HG02981 (cell line): ENCODE data around the gene SFT2D2.

Source experiments
- ATAC-seq: cut with Tn5 transposase; IDR thresholded peaks from one replicate; pipeline ENCODE4 v1.9.1; 2021; ENCODE audit warnings: mild to moderate bottlenecking, moderate library complexity; ENCODE audit not compliant: unreplicated experiment

SFT2D2 gene

DNA sequence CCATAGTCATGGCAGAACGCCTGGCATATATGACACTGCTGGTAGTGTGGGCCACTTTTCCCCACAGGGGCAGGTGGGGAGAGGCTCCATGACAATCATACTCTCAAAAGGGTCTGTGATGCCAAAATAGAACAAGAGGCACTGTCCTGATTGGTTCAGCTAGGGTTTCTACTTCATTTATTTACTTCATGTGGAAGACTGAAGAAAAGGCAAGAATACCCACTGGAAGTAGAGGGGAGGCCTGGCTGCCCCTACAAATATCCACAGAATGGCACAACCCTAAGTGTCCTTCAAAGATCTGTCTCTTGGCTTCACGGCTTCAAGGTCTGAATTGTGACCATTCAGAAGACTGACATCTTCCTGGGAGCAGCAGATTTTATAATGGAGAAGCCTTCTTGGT lies 4.5 kb upstream of the SFT2D2 start:
- no peak for ATAC-seq

DNA sequence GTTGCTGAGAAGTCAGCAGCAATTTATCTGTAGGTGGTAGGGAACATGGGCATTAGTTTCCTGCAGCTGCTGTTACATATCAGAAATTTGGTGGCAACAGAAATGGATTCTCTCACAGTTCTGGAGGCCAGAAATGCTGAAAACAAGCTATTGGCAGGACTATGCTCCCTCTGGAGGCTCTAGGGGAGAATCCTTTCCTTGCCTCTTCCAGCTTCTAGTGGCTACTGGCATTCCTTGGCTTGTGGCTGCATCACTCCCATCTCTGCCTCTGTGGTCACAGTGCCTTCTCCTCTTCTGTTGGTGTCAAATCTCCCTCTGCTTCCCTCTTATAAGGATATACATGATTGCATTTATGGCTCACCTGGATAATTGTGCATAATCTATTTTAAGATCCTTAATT lies 2.5 kb upstream of the SFT2D2 start:
- no peak for ATAC-seq

DNA sequence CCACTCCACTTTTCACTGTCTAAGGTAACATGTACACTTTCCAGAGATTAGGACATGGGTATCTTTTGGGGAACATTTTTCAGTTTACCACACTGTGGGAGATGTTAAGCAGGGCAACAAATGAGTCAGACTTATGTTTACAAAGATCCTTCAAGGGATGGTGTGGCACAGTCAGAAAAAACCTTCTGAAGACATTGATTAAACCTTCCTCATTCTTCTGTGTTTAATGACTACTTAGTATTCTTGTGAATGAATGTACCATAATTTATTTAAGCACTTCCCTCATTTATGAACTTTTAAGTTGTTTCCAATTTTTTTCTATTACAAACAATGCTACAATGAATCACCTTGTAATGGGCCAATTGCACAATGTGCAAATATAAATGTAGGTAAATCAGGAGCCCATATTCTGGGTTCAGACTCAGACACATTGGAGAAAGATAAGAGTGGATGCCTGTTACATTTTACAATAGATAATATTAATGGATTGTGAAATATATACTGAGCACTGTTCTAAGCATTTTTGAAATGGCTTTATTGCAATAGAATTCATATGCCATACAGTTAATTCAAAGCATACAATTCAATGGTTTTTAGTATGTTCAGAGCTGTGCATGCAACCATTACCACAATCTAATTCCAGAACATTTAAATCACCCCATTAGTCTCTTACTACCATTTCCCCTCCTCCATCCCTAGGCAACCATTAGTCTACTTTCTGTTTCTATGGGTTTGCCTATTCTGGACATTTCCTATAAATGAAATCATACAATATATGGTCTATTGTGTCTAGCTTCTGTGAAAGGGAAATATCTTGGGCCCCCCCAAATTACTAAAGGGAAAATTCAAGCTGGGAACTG lies 1.9 kb upstream of the SFT2D2 start:
- ATAC-seq = no peak

DNA sequence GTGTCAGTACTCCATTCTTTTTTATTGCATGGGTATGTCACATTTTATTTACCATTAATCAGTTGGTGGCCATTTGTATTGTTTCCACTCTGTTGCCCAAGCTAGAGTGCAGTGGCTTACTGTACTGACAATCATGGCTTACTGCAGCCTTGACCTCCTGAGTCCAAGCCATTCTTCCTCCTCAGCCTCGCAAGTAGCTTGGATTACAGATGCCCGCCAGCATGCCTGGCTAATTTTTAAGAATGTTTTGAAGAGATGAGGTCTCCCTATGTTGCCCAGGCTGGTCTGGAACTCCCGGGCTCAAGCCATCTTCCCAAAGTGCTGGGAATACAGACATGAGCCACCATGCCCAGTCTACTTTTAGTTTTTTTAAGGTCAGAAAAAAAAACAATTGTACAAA lies 813 bp upstream of the SFT2D2 start:
- ATAC-seq = no peak

DNA sequence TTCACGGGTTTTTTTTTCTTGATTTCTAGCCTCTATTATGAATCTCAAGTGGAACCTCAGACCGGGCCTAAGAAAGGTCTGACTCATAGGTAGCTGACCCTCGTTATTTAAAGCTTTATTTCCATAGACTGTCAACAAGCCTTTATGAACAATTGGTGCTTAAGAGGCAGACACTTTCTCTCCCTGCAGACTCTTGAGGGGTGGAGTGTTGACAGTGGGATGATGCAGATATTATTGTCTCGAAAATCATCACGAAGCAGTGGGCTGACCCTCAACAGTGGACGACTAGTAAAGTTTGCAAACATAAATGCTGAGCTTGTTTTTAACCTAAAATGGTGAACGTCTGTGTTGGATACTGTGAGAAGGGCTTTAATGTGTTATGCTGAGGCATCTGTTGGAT lies 1.8 kb downstream of the SFT2D2 start:
- no peak for ATAC-seq

DNA sequence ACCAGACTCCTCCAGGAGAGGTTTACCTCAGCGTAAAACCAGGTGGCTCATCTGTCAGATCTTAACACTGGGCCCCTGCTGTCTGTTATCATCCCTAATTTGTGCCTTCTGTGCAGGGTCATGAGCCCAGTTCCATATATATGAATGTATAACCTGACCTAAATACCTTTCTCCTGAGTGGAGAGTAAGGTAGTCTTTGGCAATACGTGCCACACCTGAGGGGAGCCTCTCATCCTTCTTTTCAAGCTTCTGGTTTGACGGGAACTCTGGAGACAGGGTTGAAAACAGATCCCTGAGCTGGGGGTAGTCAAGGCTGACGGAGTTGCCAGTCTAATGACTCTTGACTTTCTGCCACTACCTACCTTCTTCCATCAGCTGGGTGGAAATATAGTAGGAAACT lies 4.1 kb downstream of the SFT2D2 start:
- no peak for ATAC-seq

DNA sequence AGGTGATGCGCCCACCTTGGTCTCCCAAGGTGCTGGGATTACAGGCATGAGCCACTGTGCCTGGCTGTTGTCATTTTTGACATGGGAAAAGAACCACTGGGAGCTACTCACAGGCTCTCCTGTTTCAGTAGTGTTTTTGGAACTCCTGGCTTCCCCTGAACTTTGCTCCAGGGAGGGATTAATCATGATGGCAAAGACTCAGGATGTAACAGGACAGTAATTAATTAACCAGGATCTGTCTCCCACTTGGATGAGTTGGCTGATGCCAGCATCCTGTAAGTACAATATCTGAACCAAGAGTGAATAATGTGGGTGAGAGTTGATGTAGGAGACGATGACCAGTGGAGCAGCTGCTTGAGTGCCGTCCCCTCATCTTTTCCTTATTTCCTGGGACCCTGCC lies 4.9 kb downstream of the SFT2D2 start:
- ATAC-seq = no peak

DNA sequence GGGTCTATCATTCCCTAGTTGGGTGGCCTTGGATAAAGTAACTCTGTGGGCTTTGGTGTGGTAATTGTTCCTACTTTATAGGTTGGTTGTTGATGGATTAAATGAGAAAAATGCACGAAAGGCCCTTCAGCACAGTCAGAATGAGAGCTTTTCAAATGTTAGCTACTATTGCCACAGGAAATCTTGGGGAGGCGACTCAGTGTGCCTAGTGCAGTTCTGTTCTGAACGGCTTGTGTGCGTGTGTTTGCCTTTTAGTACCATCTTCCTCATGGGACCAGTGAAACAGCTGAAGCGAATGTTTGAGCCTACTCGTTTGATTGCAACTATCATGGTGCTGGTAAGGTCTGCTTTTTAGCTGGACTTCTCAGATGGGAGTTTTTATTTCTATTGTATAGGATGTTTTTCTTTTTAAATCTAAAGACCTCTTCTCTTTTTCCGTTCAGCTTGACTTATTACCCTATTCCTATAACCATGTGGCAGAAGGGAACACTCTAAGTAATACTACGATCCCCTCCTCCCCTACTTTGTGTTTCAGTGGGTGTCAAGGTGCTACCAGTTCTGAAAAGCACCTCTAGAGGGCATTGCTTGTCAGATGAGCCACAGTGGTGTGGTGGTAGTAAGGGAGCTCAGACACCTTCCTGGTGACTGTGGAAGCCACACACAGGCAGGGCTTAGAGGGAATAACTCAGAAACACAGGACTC lies 9.2 kb downstream of the SFT2D2 start:
- no peak for ATAC-seq

DNA sequence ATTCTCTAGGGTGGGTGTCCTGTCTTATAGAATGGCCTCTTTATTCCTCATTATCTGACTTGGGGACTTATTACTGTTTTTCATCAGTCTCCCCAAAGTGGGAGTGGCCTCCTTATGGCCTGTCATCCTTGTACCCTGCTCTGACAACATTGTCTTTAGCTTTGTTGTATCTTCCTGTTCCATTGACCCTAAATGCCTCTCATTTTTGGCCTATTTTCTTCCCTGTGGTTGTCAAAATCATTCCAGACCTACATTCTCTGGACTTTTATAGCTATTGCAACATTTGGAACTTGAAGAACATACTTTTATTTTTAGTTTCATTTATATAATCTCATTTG lies 9.7 kb downstream of the SFT2D2 start:
- ATAC-seq = no peak

DNA sequence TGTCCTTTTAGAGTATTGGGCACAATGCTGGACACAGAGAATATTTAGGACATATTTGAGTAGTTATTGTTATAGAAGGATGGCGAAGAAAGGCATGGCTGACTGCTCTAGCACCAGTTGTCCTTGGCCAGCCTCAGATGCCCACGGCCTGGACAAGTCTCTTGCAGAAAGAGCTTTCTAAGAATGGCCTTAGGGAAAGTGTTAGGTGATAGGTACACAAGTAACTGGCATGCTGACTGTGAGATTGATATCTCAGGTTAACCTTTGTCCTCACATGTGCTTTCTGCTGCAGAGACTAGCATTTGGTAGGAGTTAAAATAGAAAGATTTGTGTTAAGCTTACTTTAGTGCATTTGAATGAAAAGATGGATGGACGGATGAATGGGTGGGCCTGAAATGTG lies 10.1 kb downstream of the SFT2D2 start:
- no peak for ATAC-seq

DNA sequence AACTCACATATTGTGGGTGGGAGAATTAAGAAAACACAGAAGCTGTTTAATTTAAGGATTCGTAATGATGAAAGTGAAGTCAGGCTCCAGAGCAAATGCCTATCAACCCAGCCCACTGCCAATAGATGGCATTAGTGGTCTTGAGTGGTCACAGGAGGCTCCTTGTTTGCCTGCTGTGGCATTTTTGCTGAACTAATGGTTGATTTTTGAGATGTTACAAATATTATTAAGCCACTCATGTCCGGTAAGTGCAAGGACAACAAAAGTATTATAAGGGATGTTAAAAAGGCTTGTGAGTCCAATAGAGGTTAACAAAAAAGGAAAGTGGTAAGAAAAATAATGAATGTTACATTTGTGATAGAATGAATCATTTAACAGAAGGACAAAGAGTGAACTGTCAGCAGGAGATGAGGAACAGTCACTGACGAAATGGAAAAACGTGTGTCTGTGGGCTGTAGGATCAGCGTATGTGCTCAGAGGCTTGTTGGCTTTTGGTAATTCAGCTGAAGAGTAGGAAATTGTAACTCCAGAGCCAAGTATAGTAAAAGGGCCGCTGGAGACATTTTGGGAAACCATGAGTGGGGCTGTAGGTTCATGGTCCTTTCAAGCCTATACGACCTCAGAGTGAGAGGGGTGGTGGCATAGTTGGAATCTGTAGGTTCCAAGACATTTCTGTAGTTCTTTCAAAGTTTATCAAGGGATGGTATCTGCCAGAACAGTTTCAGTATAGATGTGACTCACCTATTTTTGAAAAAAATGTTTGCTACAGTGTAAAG lies 11.2 kb downstream of the SFT2D2 start:
- ATAC-seq = no peak

DNA sequence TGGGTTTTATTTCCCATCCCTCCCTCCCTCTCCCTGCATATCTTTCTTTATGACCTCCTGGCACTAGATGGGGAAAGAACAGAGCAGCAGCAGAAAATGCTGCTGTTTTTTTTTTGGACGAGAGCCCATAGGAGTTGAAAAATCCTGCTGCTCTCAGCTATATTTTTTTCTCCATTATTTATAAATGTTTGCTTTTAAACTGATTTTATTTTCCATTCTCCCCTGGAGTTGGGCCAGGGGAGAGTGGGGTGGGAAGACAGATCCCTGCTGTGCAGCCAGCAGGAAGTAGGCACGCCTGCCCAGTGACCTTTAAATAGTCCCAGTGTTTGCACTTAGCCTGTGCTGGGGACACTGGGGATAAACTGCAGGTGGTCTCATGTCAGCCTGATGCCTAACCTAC lies 17.4 kb downstream of the SFT2D2 start:
- ATAC-seq = no peak

DNA sequence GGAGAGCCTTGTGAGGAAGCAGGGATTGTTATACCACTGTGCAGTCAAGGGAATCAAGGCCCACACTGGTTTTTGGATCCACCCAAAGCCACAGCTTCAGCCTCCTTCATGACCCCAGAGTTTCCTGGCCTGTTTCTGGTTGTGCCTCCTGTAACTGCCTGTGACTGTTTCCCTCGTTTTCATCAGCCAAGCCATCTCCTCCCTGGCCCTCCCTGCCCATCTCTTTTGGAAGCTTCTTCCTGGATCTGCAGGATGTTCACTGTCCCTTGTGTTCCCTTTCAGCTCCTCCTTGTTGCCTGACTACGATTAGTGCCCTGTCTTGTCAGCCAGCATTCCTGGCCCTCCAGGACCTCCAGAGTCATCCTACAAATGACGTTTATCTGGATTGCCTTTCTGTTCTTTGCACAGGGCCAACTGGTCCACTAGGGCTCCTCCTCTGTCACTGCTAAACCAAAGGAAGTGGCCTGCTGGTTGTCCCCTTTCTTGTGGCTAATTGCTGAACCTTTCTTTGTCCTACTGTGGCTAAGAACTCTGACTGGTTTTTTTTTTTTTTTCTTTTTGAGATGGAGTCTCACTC lies 17.9 kb downstream of the SFT2D2 start:
- ATAC-seq = no peak

DNA sequence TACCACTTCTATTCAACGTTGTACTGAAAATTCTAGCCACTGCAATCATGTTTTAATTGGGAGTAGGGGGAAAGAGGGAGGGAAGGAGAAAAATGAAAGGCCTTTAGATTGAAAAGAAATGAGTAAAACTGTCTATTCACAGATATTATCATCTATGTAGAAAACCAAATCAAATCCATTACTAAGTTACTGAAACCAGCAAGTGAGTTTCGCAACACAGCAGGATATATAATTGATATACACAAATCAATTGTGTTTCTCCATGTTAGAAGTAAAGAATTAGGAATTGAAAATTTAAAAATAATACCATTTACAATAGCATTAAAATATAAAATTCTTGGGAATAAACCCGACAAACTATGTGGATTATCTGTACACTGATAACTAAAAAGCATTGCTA lies 19.2 kb downstream of the SFT2D2 start:
- no peak for ATAC-seq

DNA sequence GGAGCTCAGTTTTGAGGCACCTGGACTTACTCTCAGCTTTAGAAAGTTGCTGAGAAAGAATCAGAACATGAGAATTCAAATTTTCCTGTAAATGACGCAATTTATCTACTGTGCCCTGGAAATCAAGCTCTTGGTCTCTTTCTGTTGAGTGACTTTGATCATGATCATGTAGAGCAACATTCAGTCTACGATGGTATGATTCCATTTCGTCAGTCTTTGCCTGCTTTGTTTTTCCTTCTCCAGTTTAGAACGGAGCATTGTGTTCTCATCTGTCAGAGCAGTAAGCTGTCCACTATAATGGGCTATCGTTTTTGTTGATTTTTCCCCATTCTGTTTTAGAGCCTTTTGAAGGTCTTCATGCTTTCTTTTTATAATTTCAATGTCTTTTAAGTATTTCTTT lies 20.7 kb downstream of the SFT2D2 start:
- ATAC-seq = no peak

DNA sequence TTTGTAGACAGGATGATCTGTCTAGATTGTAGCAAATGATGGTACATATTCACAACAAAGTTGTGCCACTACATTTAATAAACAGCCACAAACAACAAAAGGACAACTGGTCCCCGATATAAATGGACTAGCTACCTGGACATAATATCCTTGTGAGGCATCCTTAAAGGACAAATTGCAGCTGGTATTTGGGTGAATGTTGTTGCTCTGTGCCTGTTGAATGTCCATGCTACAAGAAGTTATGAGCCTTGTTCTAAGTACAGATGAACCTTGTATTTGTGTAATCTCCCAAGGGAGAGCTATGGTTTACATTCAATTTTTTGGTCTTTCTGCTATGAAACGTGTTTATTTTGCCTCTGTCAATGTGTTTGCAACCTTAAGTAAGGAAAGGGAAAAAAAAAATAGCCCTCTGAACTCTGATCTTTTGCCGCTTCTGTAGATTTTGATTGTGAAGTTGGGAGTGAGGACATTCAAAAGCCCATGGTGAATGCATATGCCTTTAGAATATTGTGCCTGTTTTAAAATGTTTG lies 26.5 kb downstream of the SFT2D2 start:
- ATAC-seq = no peak

DNA sequence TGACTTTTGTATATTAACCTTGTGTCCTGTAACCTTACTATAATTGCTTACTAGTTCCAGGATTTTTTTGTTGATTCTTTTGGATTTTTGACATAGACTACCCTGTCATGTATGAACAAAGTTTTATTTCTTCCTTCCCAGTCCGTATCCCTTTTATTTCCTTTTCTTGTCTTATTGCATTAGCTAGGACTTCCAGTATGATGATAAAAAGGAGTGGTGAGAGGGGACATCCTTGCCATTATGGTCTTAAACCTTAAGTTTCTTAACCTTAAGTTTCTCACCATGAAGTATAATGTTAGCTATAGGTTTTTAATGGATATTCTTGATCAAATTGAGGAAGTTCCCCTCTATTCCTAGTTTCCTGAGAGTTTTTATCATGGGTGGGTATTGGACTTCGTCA lies 30.4 kb downstream of the SFT2D2 start:
- no peak for ATAC-seq

DNA sequence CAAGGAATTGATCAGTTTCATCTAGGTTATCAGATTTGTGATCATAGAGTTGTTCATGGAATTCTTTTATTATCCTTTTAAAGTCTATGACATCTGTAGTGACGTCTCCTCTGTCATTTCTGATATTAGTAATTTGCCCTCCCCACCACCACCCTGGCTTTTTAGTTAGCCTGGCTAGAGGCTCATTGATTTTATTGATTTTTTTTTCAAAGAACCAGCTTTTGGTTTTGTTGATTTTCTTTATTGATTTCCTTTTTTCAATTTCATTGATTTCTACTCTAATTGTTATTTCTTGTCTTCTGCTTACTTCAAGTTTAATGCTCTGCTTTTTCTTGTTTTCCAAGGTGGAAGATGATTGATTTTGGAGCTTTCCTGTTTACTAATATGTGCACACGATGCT lies 31.6 kb downstream of the SFT2D2 start:
- no peak for ATAC-seq

DNA sequence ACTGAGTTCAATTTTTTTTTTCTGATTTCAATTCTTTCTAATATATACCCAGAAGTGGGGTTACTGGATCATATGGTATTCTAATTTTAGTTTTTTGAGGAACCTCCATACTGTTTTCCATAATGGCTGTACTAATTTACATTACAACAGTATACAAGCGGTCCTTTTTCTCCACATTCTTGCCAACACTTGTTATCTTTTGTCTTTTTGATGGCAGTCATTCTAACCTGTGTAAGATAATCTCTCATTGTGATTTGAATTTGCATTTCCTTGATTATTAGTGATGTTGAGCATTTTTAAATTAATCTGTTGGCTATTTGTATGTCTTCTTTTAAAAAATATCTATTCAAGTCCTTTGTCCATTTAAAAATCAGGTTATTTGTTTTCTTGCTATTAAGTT lies 33.8 kb downstream of the SFT2D2 start:
- ATAC-seq = no peak

DNA sequence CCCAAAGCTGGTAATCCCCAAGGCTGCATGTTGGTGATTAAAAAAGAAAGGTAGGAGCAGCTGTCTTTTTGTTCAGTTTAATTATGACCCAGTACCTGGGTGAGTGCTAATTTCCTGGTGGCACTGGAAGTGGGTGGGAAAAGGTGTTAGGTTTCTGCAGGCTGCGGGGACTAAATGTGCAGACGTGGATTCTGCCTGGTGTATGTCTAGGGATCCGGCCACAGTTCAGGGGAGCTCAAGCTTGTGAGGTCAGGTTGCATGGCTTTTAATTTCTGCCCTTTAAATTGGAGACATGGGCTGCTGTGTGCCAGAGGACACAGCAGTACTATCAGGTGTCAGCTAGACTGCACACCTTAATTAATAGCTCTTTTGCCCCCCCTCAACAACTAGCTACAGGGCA lies 34.6 kb downstream of the SFT2D2 start:
- no peak for ATAC-seq

DNA sequence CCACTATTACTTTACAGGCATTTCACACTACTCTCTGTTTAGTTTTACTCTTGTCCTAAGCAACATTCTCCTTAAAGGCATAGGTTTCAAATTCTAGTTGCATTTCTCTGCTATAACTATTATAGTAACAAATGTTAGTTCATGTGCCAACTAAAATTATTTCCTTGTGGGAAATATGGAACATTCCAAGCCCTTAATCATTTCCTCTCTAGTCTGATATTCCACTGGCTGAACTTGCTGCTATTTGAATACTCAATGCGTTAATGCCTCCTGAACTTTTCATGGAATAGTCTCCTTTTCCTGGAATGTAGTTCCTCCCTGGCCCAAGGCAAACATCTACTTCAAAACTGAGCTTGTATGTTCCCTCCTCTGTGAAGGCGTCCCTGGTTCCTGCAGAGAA lies 35.6 kb downstream of the SFT2D2 start:
- no peak for ATAC-seq
